HepG2 (cell line): ENCODE measurements around the gene PIGV. TPM values are rescaled to one million over a fixed set of nuclear protein-coding genes. Genes with fewer than 3 reads are reported as not detected.

Experiments used
- ARID4A ChIP-seq: sonication (generic); formaldehyde crosslinking; IDR thresholded peaks from 2 replicates; pipeline ENCODE4 v1.5.0; 2020; ENCODE audit warnings: mild to moderate bottlenecking, missing genetic modification reagents, borderline replicate concordance
- EED ChIP-seq: sonication (generic); formaldehyde crosslinking; IDR thresholded peaks from 2 replicates; pipeline ENCODE4 v1.5.0; 2020; ENCODE audit warnings: mild to moderate bottlenecking, missing genetic modification reagents
- GPN1 ChIP-seq: sonication (generic); formaldehyde crosslinking; IDR thresholded peaks from 2 replicates; pipeline ENCODE4 v1.5.1; 2020; ENCODE audit warnings: missing genetic modification reagents, borderline replicate concordance
- HMG20A ChIP-seq: IDR thresholded peaks from 2 replicates; pipeline ENCODE4 v1.6.1; 2016; ENCODE audit warnings: borderline replicate concordance
- HOMEZ ChIP-seq: IDR thresholded peaks from 2 replicates; pipeline ENCODE4 v1.6.1; 2016; ENCODE audit warnings: low read depth
- ZNF331 ChIP-seq: sonication (generic); formaldehyde crosslinking; IDR thresholded peaks from 2 replicates; pipeline ENCODE4 v1.4.0; 2020; ENCODE audit warnings: missing genetic modification reagents
- ZNF574 ChIP-seq: sonication (generic); formaldehyde crosslinking; IDR thresholded peaks from 2 replicates; pipeline ENCODE4 v1.4.0; 2020; ENCODE audit warnings: missing genetic modification reagents
- polyA plus RNA-seq, 8 experiments: library from polyadenylated mRNA; depleted of rRNA in 3 of 8; stranded (reverse) in 7 of 8; unstranded in 1 of 8; fragments of >200 nt; fragmentation: Illumina TruSeq in 4 of 8; extraction: Trizol in 4 of 8; gene quantifications; 2 replicates each; pipeline versions ENCODE4 v1.2.1 to v1.2.3, GENCODE V29; 2011 to 2016; ENCODE audit warnings: low read depth in 4 of 8, missing spikeins in 1 of 8, mixed read lengths in 1 of 8; ENCODE audit not compliant: insufficient read depth in 1 of 8
- total RNA-seq, 5 experiments: library from RNA; depleted of rRNA; stranded (reverse); fragments of >200 nt; fragmentation: Illumina TruSeq; extraction: Trizol; gene quantifications; 2 replicates each; pipeline ENCODE4 v1.2.3, GENCODE V29; 2016; ENCODE audit warnings: low read depth in 1 of 5
- TF ChIP-seq, protein P1 (sequence below): sonication (generic); formaldehyde crosslinking; IDR thresholded peaks from 2 replicates; pipeline ENCODE4 v1.5.1; 2020; ENCODE audit warnings: missing genetic modification reagents, mild to moderate bottlenecking, borderline replicate concordance
- TF ChIP-seq, protein P2 (sequence below): IDR thresholded peaks from 2 replicates; pipeline ENCODE4 v1.6.1; 2016; ENCODE audit warnings: control low read depth
- TF ChIP-seq, protein P3 (sequence below): sonication (generic); formaldehyde crosslinking; IDR thresholded peaks from 2 replicates; pipeline ENCODE4 v1.8.1; 2023; ENCODE audit warnings: missing genetic modification reagents, inconsistent platforms, borderline replicate concordance
- TF ChIP-seq, protein P4 (sequence below): sonication (generic); formaldehyde crosslinking; IDR thresholded peaks from 2 replicates; pipeline ENCODE4 v1.4.0; 2020; ENCODE audit warnings: missing genetic modification reagents, borderline replicate concordance

Gene PIGV
- total and polyA plus RNA-seq, 2 of the 13 experiments (the other 11 are each of a cell fraction or from before 2014, with no cell fraction given) = 13.5 to 22.7 TPM

DNA sequence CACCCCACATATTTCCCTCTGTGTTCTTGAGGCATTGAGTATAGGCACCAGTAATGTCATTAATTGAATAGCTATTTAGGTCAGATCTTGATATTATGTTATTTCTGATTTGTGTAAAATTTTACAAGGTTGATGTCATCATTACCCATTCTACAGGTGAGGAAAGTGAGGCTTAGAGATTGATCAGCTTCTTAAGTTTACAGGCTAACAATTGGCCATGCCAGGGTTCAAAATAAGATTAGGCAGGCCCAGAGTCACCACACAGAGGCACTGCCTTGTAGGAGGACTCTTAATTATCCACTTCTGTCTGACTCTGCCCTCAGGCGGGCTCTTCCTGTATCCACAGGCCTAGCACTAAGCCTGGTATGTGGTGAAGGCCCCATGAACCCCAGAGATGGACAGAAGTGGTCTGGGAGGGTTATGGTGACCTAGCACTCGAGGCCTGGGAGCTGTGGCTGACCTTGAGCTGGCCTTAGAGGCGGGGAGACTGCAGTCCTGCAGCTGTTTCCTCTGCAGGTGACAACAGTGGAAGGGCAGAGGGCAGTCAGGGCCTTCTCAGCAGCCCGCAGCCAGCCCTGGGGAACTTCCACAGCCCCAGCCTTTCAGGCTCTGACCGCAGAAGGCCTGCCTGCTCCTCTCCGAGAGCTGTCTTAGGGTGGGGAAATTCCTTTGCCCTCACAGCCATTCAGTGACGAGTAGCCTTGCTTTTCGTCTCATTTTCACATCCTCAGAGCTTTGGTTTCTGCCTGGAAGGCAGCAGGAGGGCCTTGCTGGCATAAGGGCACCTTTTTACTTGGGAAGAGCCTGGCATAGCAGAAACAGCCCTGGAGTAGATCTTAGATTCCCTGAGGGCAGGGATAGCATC is 51.0 kb downstream of the PIGV start (continued):
- TF ChIP-seq ARID4A (CRISPR knock-in tag) = peak; percentile 77; the same call in 1 of the 2 replicates
- TF ChIP-seq, protein P1, sequence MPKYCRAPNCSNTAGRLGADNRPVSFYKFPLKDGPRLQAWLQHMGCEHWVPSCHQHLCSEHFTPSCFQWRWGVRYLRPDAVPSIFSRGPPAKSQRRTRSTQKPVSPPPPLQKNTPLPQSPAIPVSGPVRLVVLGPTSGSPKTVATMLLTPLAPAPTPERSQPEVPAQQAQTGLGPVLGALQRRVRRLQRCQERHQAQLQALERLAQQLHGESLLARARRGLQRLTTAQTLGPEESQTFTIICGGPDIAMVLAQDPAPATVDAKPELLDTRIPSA = no peak
- 0 out of 2 replicates have a peak, but pooled peaks have one; percentile 20 for TF ChIP-seq HMG20A (CRISPR knock-in tag)
- TF ChIP-seq, protein P2, sequence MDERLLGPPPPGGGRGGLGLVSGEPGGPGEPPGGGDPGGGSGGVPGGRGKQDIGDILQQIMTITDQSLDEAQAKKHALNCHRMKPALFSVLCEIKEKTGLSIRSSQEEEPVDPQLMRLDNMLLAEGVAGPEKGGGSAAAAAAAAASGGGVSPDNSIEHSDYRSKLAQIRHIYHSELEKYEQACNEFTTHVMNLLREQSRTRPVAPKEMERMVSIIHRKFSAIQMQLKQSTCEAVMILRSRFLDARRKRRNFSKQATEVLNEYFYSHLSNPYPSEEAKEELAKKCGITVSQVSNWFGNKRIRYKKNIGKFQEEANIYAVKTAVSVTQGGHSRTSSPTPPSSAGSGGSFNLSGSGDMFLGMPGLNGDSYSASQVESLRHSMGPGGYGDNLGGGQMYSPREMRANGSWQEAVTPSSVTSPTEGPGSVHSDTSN (CRISPR knock-in tag) = no peak
- TF ChIP-seq EED = no peak
- no peak for TF ChIP-seq GPN1
- TF ChIP-seq HOMEZ (CRISPR knock-in tag) = no peak
- peak; percentile 62; the same call in 1 of the 2 replicates for TF ChIP-seq ZNF574
- no peak for TF ChIP-seq ZNF331 (CRISPR knock-in tag)
- TF ChIP-seq, protein P3, sequence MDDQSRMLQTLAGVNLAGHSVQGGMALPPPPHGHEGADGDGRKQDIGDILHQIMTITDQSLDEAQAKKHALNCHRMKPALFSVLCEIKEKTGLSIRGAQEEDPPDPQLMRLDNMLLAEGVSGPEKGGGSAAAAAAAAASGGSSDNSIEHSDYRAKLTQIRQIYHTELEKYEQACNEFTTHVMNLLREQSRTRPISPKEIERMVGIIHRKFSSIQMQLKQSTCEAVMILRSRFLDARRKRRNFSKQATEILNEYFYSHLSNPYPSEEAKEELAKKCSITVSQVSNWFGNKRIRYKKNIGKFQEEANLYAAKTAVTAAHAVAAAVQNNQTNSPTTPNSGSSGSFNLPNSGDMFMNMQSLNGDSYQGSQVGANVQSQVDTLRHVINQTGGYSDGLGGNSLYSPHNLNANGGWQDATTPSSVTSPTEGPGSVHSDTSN = no peak
- TF ChIP-seq, protein P4, sequence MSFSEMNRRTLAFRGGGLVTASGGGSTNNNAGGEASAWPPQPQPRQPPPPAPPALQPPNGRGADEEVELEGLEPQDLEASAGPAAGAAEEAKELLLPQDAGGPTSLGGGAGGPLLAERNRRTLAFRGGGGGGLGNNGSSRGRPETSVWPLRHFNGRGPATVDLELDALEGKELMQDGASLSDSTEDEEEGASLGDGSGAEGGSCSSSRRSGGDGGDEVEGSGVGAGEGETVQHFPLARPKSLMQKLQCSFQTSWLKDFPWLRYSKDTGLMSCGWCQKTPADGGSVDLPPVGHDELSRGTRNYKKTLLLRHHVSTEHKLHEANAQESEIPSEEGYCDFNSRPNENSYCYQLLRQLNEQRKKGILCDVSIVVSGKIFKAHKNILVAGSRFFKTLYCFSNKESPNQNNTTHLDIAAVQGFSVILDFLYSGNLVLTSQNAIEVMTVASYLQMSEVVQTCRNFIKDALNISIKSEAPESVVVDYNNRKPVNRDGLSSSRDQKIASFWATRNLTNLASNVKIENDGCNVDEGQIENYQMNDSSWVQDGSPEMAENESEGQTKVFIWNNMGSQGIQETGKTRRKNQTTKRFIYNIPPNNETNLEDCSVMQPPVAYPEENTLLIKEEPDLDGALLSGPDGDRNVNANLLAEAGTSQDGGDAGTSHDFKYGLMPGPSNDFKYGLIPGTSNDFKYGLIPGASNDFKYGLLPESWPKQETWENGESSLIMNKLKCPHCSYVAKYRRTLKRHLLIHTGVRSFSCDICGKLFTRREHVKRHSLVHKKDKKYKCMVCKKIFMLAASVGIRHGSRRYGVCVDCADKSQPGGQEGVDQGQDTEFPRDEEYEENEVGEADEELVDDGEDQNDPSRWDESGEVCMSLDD (CRISPR knock-in tag) = no peak
